Measurements from ENCODE around the gene KCNJ1.

The KCNJ1 gene

DNA sequence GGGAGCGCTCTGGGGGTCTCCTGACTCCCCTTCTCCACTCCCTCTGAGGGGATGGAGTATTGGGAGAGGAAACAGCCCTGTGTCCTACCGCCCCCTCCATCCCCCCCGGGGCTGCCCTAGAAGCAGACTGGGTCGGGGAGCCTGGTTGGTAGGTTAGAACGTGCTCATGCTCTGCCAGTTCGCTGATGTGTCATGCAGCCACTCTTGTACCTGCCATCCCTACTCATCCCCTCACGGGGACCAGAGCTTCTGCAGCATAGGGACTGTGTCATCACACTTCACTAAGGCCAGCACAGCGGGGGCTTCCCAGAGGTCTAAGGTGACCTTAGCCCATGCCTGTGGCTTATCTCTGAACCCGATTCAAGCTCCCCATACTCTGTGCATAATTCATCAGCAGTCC lies 4.7 kb downstream of the KCNJ1 start:
- TF ChIP-seq CTCF (conservative IDR thresholded peaks at IDR 0.05; ENCODE audit: low read depth, low read length) = no peak
- no peak overlapping the region for H3K27ac ChIP-seq

DNA sequence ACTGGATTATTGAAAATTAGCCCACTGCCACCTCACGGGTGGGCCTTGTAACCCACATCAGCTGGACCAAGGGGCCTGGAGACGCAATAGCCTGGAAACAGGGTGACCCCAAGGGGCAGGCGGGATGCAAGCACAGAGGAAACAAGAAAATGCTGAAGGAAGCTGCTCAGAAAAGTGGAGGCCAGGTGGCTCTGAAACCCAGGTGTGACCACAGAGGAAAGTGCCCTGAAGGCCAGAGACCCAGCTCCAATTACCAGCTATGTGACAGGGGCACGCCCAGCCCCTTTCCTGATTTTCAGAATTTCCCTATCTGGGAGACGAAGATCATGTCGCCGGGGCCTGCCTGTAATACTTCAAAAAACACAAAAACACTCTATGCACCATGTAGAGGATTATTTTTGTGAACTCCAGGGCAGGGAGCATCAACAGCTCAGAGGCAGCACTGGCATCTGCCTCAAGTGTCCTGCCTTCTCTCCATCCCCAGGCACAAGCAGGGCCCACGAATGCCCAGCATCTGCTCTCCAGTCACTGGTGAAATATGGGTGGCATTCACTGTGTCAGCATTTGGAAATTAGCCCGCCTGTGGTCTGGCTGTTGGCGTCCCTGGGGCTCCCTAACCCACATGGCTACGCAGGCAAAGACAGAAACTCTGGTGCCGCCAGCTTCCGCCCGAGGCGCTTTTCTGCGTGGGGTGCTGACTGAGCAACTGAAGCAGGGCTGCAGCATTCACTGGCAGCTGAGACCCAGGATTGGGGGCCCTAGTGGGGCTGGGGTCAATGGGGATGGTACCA lies 6.3 kb downstream of the KCNJ1 start:
- H3K9ac ChIP-seq = no peak overlapping the region
- H3K36me3 ChIP-seq (ENCODE audit: insufficient read depth) = no peaks in the 10 kb centered on the region
- H3K27me3 ChIP-seq (ENCODE audit: insufficient read depth, low read depth) = no peaks in the 10 kb centered on the region
- no peak overlapping the region; the same call in 1 of the 2 replicates for H3K4me2 ChIP-seq
- no peak overlapping the region for H3K27ac ChIP-seq
- H3K4me3 ChIP-seq (IDR thresholded peaks at IDR 0.05; ENCODE audit: insufficient read depth, low read depth, low read length) = no peak overlapping the region
- H4K20me1 ChIP-seq (ENCODE audit: insufficient read depth) = no peaks in the 10 kb centered on the region
- H2AFZ ChIP-seq (ENCODE audit: low read depth) = no peak overlapping the region
- TF ChIP-seq CTCF (conservative IDR thresholded peaks at IDR 0.05; ENCODE audit: low read depth, low read length) = no peak
- peaks cover 12% of the 10 kb centered on the region for H3K4me1 ChIP-seq (ENCODE audit: low read depth, poor library complexity, severe bottlenecking)
- H3K79me2 ChIP-seq (ENCODE audit: insufficient read depth, low read depth) = no peaks in the 10 kb centered on the region

More for the DNA sequence above, 4.7 kb downstream of the KCNJ1 start:
- H3K79me2 ChIP-seq (ENCODE audit: insufficient read depth, low read depth) = no peaks in the 10 kb centered on the region
- no peak overlapping the region for H3K4me3 ChIP-seq (IDR thresholded peaks at IDR 0.05; ENCODE audit: insufficient read depth, low read depth, low read length)
- peaks cover 12% of the 10 kb centered on the region for H3K4me1 ChIP-seq (ENCODE audit: low read depth, poor library complexity, severe bottlenecking)
- H2AFZ ChIP-seq (ENCODE audit: low read depth) = no peak overlapping the region
- no peak overlapping the region for H3K9ac ChIP-seq
- no peak overlapping the region for H3K4me2 ChIP-seq
- H3K36me3 ChIP-seq (ENCODE audit: insufficient read depth) = no peaks in the 10 kb centered on the region
- no peaks in the 10 kb centered on the region for H4K20me1 ChIP-seq (ENCODE audit: insufficient read depth)
- H3K27me3 ChIP-seq (ENCODE audit: insufficient read depth, low read depth) = no peaks in the 10 kb centered on the region

DNA sequence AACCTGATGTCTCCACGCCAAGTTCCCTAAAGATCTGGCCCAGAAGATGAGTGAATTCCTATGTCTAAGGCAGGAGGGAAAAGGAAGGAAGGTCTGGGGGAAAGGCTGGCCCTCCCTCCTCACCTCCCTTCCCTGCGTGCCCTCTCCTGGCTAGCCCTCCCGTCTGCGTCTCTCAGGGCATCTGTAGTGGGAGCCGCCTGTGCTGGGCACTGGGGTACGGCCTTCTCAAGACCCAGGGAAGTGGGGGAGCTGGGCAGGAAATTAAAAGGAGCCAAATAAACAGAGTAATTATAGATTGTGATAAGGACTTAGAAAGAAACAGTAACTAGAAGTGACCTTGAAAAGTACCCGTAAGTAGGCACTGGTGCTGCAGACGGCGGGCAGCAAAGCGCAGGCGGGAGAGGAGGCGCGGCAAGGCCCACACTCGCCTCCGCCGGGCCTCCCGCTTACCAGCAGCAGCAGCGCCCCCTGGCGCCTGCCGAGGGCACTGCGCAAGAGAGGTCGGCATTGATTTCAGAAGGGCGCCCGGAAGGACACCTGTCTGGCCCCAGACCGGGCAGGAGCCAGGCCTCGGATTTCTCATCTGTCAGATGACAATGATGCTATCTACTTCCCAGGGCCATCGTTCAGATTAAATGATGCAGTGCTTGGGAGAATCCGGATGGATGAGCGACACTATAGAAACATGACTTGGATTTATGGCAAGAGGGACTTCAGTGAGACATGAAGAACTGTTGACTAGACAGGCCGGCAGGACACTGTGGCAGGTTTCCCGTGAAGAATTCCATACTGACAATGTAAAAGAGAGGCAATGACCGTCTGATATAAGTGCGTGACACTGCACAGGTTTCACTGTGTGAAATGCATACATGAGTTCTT lies 7.3 kb downstream of the KCNJ1 start:
- Histone ChIP-seq H3K4me3 (IDR thresholded peaks at IDR 0.05; ENCODE audit: insufficient read depth, low read depth, low read length) (no peak overlapping the region), H3K79me2 (ENCODE audit: insufficient read depth, low read depth) (no peaks in the 10 kb centered on the region), H2AFZ (ENCODE audit: low read depth) (peak overlapping the region; percentile 41; the same call in 1 of the 2 replicates), H3K9ac (no peak overlapping the region), H4K20me1 (ENCODE audit: insufficient read depth) (no peaks in the 10 kb centered on the region), H3K4me1 (ENCODE audit: low read depth, poor library complexity, severe bottlenecking) (peaks cover 12% of the 10 kb centered on the region), H3K4me2 (no peak overlapping the region; the same call in 1 of the 2 replicates), H3K27me3 (ENCODE audit: insufficient read depth, low read depth) (no peaks in the 10 kb centered on the region), H3K36me3 (ENCODE audit: insufficient read depth) (no peaks in the 10 kb centered on the region), H3K27ac (no peak overlapping the region)
- peak; percentile 82 for TF ChIP-seq CTCF (conservative IDR thresholded peaks at IDR 0.05; ENCODE audit: low read depth, low read length)

GRCh38 chr11:128857341-128857740 lies 9.8 kb downstream of the KCNJ1 start:
- Histone ChIP-seq H3K27ac (no peak overlapping the region), H4K20me1 (ENCODE audit: insufficient read depth) (no peaks in the 10 kb centered on the region), H3K36me3 (ENCODE audit: insufficient read depth) (no peaks in the 10 kb centered on the region), H2AFZ (ENCODE audit: low read depth) (no peak overlapping the region), H3K4me3 (IDR thresholded peaks at IDR 0.05; ENCODE audit: insufficient read depth, low read depth, low read length) (no peak overlapping the region), H3K4me2 (no peak overlapping the region), H3K9ac (no peak overlapping the region), H3K79me2 (ENCODE audit: insufficient read depth, low read depth) (no peaks in the 10 kb centered on the region), H3K4me1 (ENCODE audit: low read depth, poor library complexity, severe bottlenecking) (peaks cover 12% of the 10 kb centered on the region), H3K27me3 (ENCODE audit: insufficient read depth, low read depth) (no peaks in the 10 kb centered on the region)
- TF ChIP-seq CTCF (conservative IDR thresholded peaks at IDR 0.05; ENCODE audit: low read depth, low read length) = no peak
